K562 (cell line): Measurements from ENCODE around the gene NOD2. TPM values are rescaled to one million over a fixed set of nuclear protein-coding genes. Genes with fewer than 3 reads are reported as not detected.

Source experiments
- ATAC-seq: fragments of 200-7000 bp; cut with Tn5 transposase; 3 replicates; pipeline ENCODE4 v1.9.1; 2020; ENCODE audit warnings: moderate library complexity
- BruUV-seq: library from RNA; stranded (reverse); fragments of 400-500 nt; replicated peaks from 2 replicates; lab custom pipeline; 2021; lab: Mats Ljungman, UMichigan
- CTCF ChIA-PET: fragments of 300-600 bp; formaldehyde crosslinking; extraction: SDS; loops from one replicate; lab custom pipeline; 2021; ENCODE audit warnings: low intra/inter-chr PET ratio; lab: Yijun Ruan, JAX
- POLR2A ChIA-PET: fragments of 300-600, 350-650 bp; sonication (Branson Sonifier 250); formaldehyde crosslinking; extraction: SDS; loops from one replicate; lab custom pipeline; 2021; ENCODE audit warnings: antibody characterized with exemption, inconsistent platforms; lab: Yijun Ruan, JAX
- DNase-seq, 4 experiments: peaks; one replicate each; pipeline versions ENCODE4 v3.0.0 to v3.0.0-alpha.2; 2011 to 2018; ENCODE audit warnings: low spot score in 3 of 4, mixed read lengths in 3 of 4; ENCODE audit errors: extremely low read depth in 1 of 4
- FAIRE-seq: peaks from 2 replicates; lab custom pipeline; 2011; peaks lifted over from hg19 to GRCh38; lab: Jason Lieb, UNC
- H2AFZ ChIP-seq: 2 replicates; pipeline ENCODE4 v1.6.0; 2011; ENCODE audit warnings: low read depth, low read length, control low read depth, inconsistent platforms
- H3K27ac ChIP-seq: fragments of 200-600 bp; 3 replicates; pipeline ENCODE4 v1.8.0; 2011; ENCODE audit warnings: low read depth, mild to moderate bottlenecking, control low read depth, inconsistent platforms, low read length, moderate library complexity, mixed read lengths; ENCODE audit errors: extremely low read depth
- H3K27me3 ChIP-seq, 2 experiments: fragments of 300-600 bp in 1 of 2; 2 replicates in 1 of 2; 3 replicates in 1 of 2; pipeline versions ENCODE4 v1.6.0 to v1.8.0; 2011; ENCODE audit warnings: inconsistent platforms in 2 of 2, low read length in 2 of 2, mild to moderate bottlenecking in 1 of 2, mixed read lengths in 1 of 2, moderate library complexity in 1 of 2; ENCODE audit not compliant: control insufficient read depth in 2 of 2, insufficient read depth in 2 of 2
- H3K36me3 ChIP-seq: fragments of 300-600 bp; 3 replicates; pipeline ENCODE4 v1.8.0; 2011; ENCODE audit warnings: mild to moderate bottlenecking, low read length, inconsistent platforms; ENCODE audit not compliant: control insufficient read depth, insufficient read depth
- H3K4me1 ChIP-seq, 2 experiments: fragments of 200-600 bp in 1 of 2; replicated peaks in 1 of 2; 2 replicates in 1 of 2; 3 replicates in 1 of 2; pipeline versions ENCODE4 v1.5.1 to v1.8.0; 2011; ENCODE audit warnings: inconsistent platforms in 2 of 2, low read length in 2 of 2, mild to moderate bottlenecking in 1 of 2, mixed read lengths in 1 of 2, moderate library complexity in 1 of 2; ENCODE audit not compliant: control insufficient read depth in 2 of 2, insufficient read depth in 2 of 2
- H3K4me2 ChIP-seq: 2 replicates; pipeline ENCODE4 v1.6.1; 2011; ENCODE audit warnings: low read length, control low read depth, inconsistent platforms, mixed read lengths; ENCODE audit not compliant: insufficient read depth
- H3K4me3 ChIP-seq: fragments of 200-600 bp; sonication (generic), shearing (Covaris generic); 2 replicates; pipeline ENCODE4 v1.5.1; 2016; ENCODE audit warnings: control low read depth, inconsistent platforms
- H3K79me2 ChIP-seq: fragments of 200-600 bp; 3 replicates; pipeline ENCODE4 v1.8.0; 2011; ENCODE audit warnings: low read length, inconsistent platforms; ENCODE audit not compliant: control insufficient read depth, insufficient read depth
- H3K9ac ChIP-seq, 2 experiments: 2 replicates each; pipeline versions ENCODE4 v1.6.0 to v1.6.1; 2011; ENCODE audit warnings: low read depth in 2 of 2, low read length in 2 of 2, control low read depth in 1 of 2, inconsistent platforms in 1 of 2, mild to moderate bottlenecking in 1 of 2, mixed read lengths in 1 of 2; ENCODE audit not compliant: insufficient read depth in 1 of 2
- H3K9me1 ChIP-seq: one replicate; pipeline ENCODE4 v1.6.0; 2011; ENCODE audit warnings: inconsistent platforms, mild to moderate bottlenecking, low read length, moderate library complexity; ENCODE audit not compliant: control insufficient read depth, insufficient read depth
- H3K9me3 ChIP-seq: replicated peaks from 2 replicates; pipeline ENCODE4 v1.5.1; 2011; ENCODE audit warnings: low read depth, low read length, inconsistent platforms; ENCODE audit not compliant: control insufficient read depth, insufficient read depth
- H4K20me1 ChIP-seq: replicated peaks from 2 replicates; pipeline ENCODE4 v1.6.1; 2011; ENCODE audit warnings: low read length, inconsistent platforms, mixed read lengths; ENCODE audit not compliant: control insufficient read depth, insufficient read depth
- ARID1B ChIP-seq: fragments of 450-650 bp; IDR thresholded peaks from 2 replicates; pipeline ENCODE4 v1.6.1; 2016; ENCODE audit warnings: antibody characterized with exemption, mild to moderate bottlenecking, inconsistent platforms
- BRCA1 ChIP-seq, 2 experiments: fragments of 450-650 bp in 1 of 2; sonication (generic) in 1 of 2; formaldehyde crosslinking in 1 of 2; IDR thresholded peaks; 2 replicates each; pipeline versions ENCODE4 v1.5.0 to v1.6.1; 2017 to 2020; ENCODE audit warnings: mild to moderate bottlenecking in 1 of 2, missing genetic modification reagents in 1 of 2
- FOXK1 ChIP-seq: sonication (generic); formaldehyde crosslinking; IDR thresholded peaks from 2 replicates; pipeline ENCODE4 v1.8.0; 2022; ENCODE audit warnings: missing genetic modification reagents, mild to moderate bottlenecking, borderline replicate concordance
- HIVEP1 ChIP-seq: fragments of 250-450 bp; sonication (Bioruptor Pico); IDR thresholded peaks from 2 replicates; pipeline ENCODE4 v1.4.0; 2020; ENCODE audit warnings: mild to moderate bottlenecking
- KLF6 ChIP-seq: fragments of 250-450 bp; sonication (Bioruptor Pico); IDR thresholded peaks from 2 replicates; pipeline ENCODE4 v1.4.0; 2020; ENCODE audit warnings: mild to moderate bottlenecking, moderate library complexity, borderline replicate concordance
- NFE2L1 ChIP-seq: fragments of 450-650 bp; IDR thresholded peaks from 2 replicates; pipeline ENCODE4 v1.6.1; 2016; ENCODE audit warnings: missing genetic modification characterization, low read depth, mild to moderate bottlenecking, missing compliant biosample characterization, moderate library complexity, borderline replicate concordance
- PHF20 ChIP-seq: fragments of 450-650 bp; IDR thresholded peaks from 2 replicates; pipeline ENCODE4 v1.6.1; 2018; ENCODE audit not compliant: partially characterized antibody
- SIRT6 ChIP-seq: IDR thresholded peaks from one replicate; pipeline ENCODE4 v1.6.1; 2012; ENCODE audit warnings: low read depth, mild to moderate bottlenecking, control low read depth, inconsistent platforms, low read length, moderate library complexity
- ZBTB17 ChIP-seq: fragments of 450-650 bp; formaldehyde crosslinking; IDR thresholded peaks from 2 replicates; pipeline ENCODE4 v1.4.0; 2020; ENCODE audit warnings: mild to moderate bottlenecking
- ZNF830 ChIP-seq: fragments of 250-450 bp; sonication (Bioruptor Pico); IDR thresholded peaks from 2 replicates; pipeline ENCODE4 v1.5.0; 2021; ENCODE audit warnings: mild to moderate bottlenecking
- WGBS: fragments of 100-300 bp; shearing (Covaris generic); methylation state at CpG from one replicate; pipeline ENCODE4 v1.1.6; 2016; ENCODE audit warnings: low coverage, mixed read lengths; ENCODE audit not compliant: insufficient coverage; ENCODE audit errors: missing lambda C conversion rate; 5-methylcytosine and 5-hydroxymethylcytosine counted together
- in situ Hi-C: fragments of 300-500 bp; cut with MboI; formaldehyde crosslinking; loops from 4 replicates; pipeline ENCODE4 v1.15.0; 2018; ENCODE audit warnings: inconsistent platforms, mixed read lengths
- intact Hi-C: fragments of 100-400 bp; cut with micrococcal nuclease; formaldehyde crosslinking; loops from 2 replicates; pipeline ENCODE4 v1.14.2; 2022
- polyA plus RNA-seq, 8 experiments: library from polyadenylated mRNA; depleted of rRNA in 4 of 8; stranded (reverse) in 5 of 8; unstranded in 3 of 8; fragments of >200 nt; fragmentation: Nextera tagmentation in 2 of 8; fragmentation: Illumina TruSeq in 1 of 8; extraction: Ambion mirVana in 2 of 8; extraction: Trizol in 1 of 8; gene quantifications; 2 replicates each; pipeline versions ENCODE4 v1.2.1 to v1.2.3, GENCODE V29; 2011 to 2014; ENCODE audit warnings: inconsistent platforms in 1 of 8, missing spikeins in 1 of 8
- total RNA-seq, 7 experiments: library from RNA; depleted of rRNA in 6 of 7; stranded (reverse); fragments of >200 nt in 6 of 7; fragmentation: Illumina TruSeq in 2 of 7; extraction: Trizol in 2 of 7; gene quantifications; 2 replicates each; pipeline versions ENCODE4 v1.2.1 to v1.2.3, GENCODE V29; 2011 to 2021; ENCODE audit warnings: low replicate concordance in 1 of 7
- TF ChIP-seq, protein P1 (sequence below): fragments of 250-450 bp; sonication (Bioruptor Pico); IDR thresholded peaks from 2 replicates; pipeline ENCODE4 v1.5.0; 2022; ENCODE audit warnings: mild to moderate bottlenecking
- TF ChIP-seq, protein P2 (sequence below): sonication (generic); formaldehyde crosslinking; IDR thresholded peaks from 2 replicates; pipeline ENCODE4 v1.8.0; 2022; ENCODE audit warnings: missing genetic modification reagents, mild to moderate bottlenecking, borderline replicate concordance
- TF ChIP-seq, protein P3 (sequence below): fragments of 450-650 bp; IDR thresholded peaks from 2 replicates; pipeline ENCODE4 v1.6.1; 2016; ENCODE audit warnings: borderline replicate concordance
- TF ChIP-seq, protein P4 (sequence below): sonication (generic); formaldehyde crosslinking; IDR thresholded peaks from 2 replicates; pipeline ENCODE4 v1.8.1; 2023; ENCODE audit warnings: mild to moderate bottlenecking, missing genetic modification reagents, moderate library complexity
- TF ChIP-seq, protein P5 (sequence below): fragments of 450-650 bp; IDR thresholded peaks from 2 replicates; pipeline ENCODE4 v1.6.1; 2016; ENCODE audit warnings: missing biosample characterization, missing genetic modification characterization

The NOD2 gene
- total and polyA plus RNA-seq, 9 of the 15 experiments (the other 6 are each of a cell fraction or from before 2014, with no cell fraction given), result 0.04 TPM; not detected in 8

DNA sequence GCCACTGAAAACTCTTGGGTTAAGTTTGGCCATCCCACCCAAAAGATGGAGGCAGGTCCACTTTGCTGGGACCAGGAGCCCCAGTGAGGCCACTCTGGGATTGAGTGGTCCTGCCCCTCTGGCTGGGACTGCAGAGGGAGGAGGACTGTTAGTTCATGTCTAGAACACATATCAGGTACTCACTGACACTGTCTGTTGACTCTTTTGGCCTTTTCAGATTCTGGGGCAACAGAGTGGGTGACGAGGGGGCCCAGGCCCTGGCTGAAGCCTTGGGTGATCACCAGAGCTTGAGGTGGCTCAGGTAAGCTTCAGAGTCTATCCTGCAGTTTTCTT lies 29.0 kb downstream of the NOD2 start:
- Histone ChIP-seq H3K9ac (no peak overlapping the region), H3K27ac (no peak overlapping the region), H3K9me3 (no peaks in the 10 kb centered on the region), H2AFZ (no peak overlapping the region), H3K79me2 (no peaks in the 10 kb centered on the region), H3K36me3 (no peaks in the 10 kb centered on the region), H3K27me3 (peaks cover 7 to 27% of the 10 kb centered on the region in 2 experiments; a peak in 4 of 5 replicates), H3K4me3 (no peak overlapping the region), H4K20me1 (no peaks in the 10 kb centered on the region), H3K4me2 (no peak overlapping the region), H3K9me1 (no peaks in the 10 kb centered on the region), H3K4me1 (no peaks in the 10 kb centered on the region; a peak in 1 of 5 replicates)
- WGBS, result 0% methylated on average over 1 of the region's 1 CpG
- DNase-seq (no peak), FAIRE-seq (no peak), ATAC-seq (no peak)
- BruUV-seq, result no TSS peak
- CTCF ChIA-PET, result no interaction called here
- POLR2A ChIA-PET, result no interaction called here
- in situ Hi-C loops (no loop called here), intact Hi-C loops (no loop called here)
- TF ChIP-seq, protein P1, sequence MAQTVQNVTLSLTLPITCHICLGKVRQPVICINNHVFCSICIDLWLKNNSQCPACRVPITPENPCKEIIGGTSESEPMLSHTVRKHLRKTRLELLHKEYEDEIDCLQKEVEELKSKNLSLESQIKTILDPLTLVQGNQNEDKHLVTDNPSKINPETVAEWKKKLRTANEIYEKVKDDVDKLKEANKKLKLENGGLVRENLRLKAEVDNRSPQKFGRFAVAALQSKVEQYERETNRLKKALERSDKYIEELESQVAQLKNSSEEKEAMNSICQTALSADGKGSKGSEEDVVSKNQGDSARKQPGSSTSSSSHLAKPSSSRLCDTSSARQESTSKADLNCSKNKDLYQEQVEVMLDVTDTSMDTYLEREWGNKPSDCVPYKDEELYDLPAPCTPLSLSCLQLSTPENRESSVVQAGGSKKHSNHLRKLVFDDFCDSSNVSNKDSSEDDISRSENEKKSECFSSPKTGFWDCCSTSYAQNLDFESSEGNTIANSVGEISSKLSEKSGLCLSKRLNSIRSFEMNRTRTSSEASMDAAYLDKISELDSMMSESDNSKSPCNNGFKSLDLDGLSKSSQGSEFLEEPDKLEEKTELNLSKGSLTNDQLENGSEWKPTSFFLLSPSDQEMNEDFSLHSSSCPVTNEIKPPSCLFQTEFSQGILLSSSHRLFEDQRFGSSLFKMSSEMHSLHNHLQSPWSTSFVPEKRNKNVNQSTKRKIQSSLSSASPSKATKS (CRISPR knock-in tag), result no peak
- TF ChIP-seq KLF6 (no peak), ARID1B (no peak), BRCA1 (IDR thresholded peaks at IDR 0.05) (no peak), BRCA1 (CRISPR knock-in tag; IDR thresholded peaks at IDR 0.05) (no peak), PHF20 (no peak), ZBTB17 (CRISPR knock-in tag) (no peak), FOXK1 (CRISPR knock-in tag) (no peak), SIRT6 (no peak), NFE2L1 (tag) (no peak), HIVEP1 (CRISPR knock-in tag) (no peak), ZNF830 (CRISPR knock-in tag) (no peak)
- TF ChIP-seq, protein P2, sequence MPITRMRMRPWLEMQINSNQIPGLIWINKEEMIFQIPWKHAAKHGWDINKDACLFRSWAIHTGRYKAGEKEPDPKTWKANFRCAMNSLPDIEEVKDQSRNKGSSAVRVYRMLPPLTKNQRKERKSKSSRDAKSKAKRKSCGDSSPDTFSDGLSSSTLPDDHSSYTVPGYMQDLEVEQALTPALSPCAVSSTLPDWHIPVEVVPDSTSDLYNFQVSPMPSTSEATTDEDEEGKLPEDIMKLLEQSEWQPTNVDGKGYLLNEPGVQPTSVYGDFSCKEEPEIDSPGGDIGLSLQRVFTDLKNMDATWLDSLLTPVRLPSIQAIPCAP (CRISPR knock-in tag), result no peak
- TF ChIP-seq, protein P3, sequence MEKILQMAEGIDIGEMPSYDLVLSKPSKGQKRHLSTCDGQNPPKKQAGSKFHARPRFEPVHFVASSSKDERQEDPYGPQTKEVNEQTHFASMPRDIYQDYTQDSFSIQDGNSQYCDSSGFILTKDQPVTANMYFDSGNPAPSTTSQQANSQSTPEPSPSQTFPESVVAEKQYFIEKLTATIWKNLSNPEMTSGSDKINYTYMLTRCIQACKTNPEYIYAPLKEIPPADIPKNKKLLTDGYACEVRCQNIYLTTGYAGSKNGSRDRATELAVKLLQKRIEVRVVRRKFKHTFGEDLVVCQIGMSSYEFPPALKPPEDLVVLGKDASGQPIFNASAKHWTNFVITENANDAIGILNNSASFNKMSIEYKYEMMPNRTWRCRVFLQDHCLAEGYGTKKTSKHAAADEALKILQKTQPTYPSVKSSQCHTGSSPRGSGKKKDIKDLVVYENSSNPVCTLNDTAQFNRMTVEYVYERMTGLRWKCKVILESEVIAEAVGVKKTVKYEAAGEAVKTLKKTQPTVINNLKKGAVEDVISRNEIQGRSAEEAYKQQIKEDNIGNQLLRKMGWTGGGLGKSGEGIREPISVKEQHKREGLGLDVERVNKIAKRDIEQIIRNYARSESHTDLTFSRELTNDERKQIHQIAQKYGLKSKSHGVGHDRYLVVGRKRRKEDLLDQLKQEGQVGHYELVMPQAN, result no peak
- TF ChIP-seq, protein P4, sequence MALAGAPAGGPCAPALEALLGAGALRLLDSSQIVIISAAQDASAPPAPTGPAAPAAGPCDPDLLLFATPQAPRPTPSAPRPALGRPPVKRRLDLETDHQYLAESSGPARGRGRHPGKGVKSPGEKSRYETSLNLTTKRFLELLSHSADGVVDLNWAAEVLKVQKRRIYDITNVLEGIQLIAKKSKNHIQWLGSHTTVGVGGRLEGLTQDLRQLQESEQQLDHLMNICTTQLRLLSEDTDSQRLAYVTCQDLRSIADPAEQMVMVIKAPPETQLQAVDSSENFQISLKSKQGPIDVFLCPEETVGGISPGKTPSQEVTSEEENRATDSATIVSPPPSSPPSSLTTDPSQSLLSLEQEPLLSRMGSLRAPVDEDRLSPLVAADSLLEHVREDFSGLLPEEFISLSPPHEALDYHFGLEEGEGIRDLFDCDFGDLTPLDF (CRISPR knock-in tag), result no peak
- TF ChIP-seq, protein P5, sequence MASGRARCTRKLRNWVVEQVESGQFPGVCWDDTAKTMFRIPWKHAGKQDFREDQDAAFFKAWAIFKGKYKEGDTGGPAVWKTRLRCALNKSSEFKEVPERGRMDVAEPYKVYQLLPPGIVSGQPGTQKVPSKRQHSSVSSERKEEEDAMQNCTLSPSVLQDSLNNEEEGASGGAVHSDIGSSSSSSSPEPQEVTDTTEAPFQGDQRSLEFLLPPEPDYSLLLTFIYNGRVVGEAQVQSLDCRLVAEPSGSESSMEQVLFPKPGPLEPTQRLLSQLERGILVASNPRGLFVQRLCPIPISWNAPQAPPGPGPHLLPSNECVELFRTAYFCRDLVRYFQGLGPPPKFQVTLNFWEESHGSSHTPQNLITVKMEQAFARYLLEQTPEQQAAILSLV (tag), result no peak
